ENCODE data around the gene TMC1.
"Not testable (repeated sequence)": the region's sequence is repeated elsewhere in the genome, so short reads cannot be mapped to it uniquely, and the experiment has no call there.

The TMC1 gene

DNA sequence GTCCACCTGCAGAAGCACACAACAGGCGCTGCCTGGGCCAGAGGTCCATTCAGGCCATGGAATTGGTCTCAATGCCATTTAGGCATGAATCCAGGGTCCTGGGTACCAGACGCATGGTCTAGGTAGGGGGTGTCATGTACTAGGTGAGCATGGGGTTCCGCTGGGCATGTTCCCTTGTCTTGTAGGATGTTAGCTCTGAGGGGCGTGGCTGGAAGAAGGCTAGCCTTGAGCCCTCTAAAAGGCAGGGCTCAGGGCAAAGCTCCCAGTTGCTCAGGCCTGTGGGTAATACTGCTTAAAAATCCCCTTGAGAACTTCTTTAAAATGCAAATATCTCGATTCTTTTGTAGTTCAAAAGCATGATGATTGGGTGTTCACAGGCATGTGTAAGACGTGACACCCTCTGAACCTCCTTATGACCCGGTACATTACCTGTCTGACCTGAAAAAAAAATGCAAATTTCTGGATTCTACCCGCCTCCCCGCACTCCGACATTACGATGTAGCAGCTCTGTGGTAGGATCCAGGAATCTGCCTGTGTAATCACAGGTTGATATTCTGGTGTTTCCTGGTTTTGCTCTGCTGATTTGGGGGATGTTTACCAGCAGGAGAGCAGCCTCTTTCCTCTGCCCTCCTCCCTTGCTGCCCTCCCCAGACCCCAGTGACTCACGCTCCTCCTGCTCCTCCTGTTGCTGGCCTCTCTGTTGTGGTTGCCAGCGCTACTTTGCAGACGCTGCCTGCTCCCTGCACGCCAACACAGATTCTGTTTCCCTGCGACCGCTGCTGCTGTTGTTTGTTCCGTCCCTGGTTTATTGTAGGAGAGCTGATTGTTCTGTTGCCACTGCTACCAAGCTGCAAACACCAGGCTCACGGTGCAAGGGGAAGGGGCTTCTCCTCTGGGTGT is 5.7 kb downstream of the TMC1 start:
- peak; percentile 68 for DNase-seq (ENCODE audit: low read depth)

DNA sequence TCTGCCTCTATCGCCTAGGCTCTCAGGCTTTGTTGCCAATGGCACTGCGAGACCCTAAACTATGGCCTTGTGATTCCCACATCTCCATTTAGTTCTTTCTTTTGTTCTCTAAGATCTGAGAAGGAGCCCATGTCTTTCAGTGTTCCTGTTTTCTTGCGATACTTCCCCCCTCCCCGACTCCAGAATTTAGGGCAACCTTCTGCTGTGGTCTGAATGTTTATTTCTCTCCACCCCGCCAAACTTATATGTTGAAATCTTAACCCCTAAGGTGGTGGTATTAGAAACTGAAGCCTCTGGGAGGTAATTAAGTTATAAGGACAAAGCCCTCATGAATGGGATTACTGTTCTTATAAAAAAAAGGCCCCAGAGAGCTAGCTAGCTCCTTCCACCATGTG is 6.4 kb downstream of the TMC1 start:
- no peak for DNase-seq (ENCODE audit: low read depth)

DNA sequence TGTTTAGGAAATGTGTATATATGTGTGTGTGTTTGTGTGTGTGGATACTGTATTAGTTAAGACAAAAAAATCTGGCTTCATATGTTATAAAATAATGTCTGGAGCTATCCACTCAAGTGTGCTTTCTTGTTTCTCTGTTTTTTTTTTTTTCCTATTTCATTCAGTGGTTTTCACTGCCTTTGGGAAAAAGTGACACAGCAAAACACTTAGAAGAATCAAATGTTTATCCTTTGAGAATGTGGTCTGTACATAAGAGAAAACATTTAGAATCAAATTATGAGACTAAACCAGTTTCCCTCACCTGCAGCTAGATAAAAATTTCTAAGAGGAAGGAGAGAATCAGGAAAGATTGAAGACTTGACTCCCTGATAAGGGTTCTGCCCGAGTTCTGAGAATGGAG is 8.1 kb downstream of the TMC1 start:
- no peak for DNase-seq (ENCODE audit: low read depth)

- no peak for DNase-seq (ENCODE audit: low read depth)
Measured at GRCh38 chr9:72533322-72533721, 11.9 kb downstream of the TMC1 start.

- no peak for DNase-seq (ENCODE audit: low read depth)
Measured at GRCh38 chr9:72534931-72535330, 13.5 kb downstream of the TMC1 start.

DNA sequence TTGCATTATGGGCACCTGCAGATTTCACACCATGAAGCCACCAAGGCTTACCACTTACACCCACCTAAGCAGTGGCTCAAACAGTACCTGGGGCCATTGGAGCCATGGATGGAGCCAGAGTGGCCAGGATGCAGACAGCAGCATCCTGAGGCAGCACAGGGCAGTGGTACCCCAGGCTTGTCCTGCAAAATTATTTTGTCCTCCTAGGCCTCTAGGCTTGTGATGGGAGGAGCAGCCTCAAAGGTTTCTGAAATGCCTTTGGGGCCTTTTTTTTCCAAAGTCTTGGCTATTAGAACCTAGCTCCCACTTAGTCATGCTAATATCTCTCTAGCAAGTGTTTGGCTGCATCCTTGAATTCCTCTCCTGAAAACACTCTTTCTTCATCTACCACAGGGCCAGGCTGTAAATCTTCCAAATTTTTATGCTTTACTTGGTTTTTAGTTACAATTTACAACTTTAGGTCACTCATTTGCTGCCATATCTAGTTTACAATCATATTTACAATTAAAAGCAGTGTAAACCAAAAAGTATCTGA is 15.7 kb downstream of the TMC1 start:
- DNase-seq (ENCODE audit: low read depth), result no peak

DNA sequence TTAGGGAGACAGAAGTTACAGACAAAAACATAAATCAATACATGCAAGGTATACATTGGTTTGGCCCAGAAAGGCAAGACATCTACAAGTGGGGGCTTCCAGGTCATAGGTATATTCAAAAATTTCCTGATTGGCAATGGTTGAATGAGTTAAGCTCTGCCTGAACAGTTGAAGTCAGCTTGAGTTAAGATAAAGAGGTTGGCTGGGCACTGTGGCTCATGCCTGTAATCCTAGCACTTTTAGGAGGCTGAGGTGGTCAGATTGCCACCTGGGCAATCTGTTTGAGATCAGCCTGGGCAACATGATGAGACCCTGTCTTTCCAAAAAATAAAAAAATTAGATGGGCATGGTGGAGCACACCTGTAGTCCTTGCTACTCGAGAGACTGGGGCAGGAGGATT is 16.3 kb downstream of the TMC1 start:
- DNase-seq (ENCODE audit: low read depth), result no peak

- no peak for DNase-seq (ENCODE audit: low read depth)
Measured at GRCh38 chr9:72538921-72539702, 17.7 kb downstream of the TMC1 start.

- no peak for DNase-seq (ENCODE audit: low read depth)
Measured at GRCh38 chr9:72539824-72540347, 18.5 kb downstream of the TMC1 start.

GRCh38 chr9:72540348-72540873 is 19.0 kb downstream of the TMC1 start:
- DNase-seq (ENCODE audit: low read depth), result no peak

DNA sequence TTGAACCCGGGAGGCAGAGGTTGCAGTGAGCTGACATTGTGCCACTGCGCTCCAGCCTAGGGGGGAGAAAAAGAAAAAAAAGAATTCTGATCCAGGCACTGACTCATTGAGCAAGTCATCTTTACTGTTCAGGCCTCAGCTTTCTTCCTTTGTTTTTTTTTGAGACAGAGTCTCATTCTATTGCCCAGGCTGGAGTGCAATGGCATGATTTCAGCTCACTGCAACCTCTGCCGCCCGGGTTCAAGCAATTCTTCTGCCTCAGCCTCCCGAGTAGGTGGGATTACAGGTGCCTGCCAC is 21.1 kb downstream of the TMC1 start:
- DNase-seq (ENCODE audit: low read depth), result not testable (repeated sequence)

GRCh38 chr9:72542917-72543316 is 21.5 kb downstream of the TMC1 start:
- DNase-seq (ENCODE audit: low read depth), result no peak

GRCh38 chr9:72551306-72551705 is 29.9 kb downstream of the TMC1 start:
- DNase-seq (ENCODE audit: low read depth), result no peak

DNA sequence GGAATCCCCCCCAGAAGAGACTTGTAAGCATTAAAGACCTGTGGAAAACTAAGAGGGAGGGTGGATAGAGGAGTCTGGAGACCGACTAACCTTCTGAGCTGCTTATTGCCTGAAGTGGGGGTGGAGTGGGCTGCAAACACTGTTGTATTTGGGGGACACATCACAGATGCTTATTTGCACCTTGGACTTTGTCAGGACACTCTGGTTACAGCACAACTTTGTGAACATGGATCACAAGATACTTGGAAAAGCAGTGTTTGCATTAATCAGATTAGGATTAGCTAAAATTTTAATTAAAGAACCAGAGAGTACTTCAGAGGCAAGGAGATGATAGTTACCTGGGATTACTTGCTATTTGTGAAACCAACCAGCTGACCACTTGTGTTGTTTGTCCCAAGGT is 30.9 kb downstream of the TMC1 start:
- no peak for DNase-seq (ENCODE audit: low read depth)

- DNase-seq (ENCODE audit: low read depth), result no peak
Measured at GRCh38 chr9:72554221-72554641, 32.8 kb downstream of the TMC1 start.

- peak; percentile 33 for DNase-seq (ENCODE audit: low read depth)
Measured at GRCh38 chr9:72557549-72557948, 36.1 kb downstream of the TMC1 start.

DNA sequence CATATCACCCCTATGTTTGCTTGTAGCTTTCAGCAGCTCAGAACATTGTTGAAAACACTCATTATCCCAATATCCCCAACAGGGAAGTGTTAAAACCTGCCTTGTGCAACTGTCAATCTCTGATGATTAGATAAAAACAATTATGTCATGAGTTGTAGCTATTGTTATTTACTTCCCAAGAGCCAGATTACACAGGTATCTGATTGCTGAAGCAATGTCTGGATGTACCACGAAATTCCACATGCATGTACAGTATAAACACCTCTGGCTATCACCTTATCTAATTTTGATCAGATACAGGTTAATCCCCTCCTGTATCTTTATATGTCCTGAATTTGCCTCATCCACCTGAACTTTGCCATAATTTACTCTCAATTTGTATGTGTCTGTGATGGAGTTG is 38.7 kb downstream of the TMC1 start:
- DNase-seq (ENCODE audit: low read depth), result no peak

- no peak for DNase-seq (ENCODE audit: low read depth)
Measured at GRCh38 chr9:72563806-72564205, 42.4 kb downstream of the TMC1 start.

GRCh38 chr9:72564479-72565281 is 43.3 kb downstream of the TMC1 start:
- DNase-seq (ENCODE audit: low read depth), result no peak

GRCh38 chr9:72565535-72565934 is 44.1 kb downstream of the TMC1 start:
- DNase-seq (ENCODE audit: low read depth), result no peak

- DNase-seq (ENCODE audit: low read depth), result no peak
Measured at GRCh38 chr9:72574156-72574810, 52.9 kb downstream of the TMC1 start.
